Activated gamma-delta T cell treated with anti-CD3 and anti-CD28 coated beads, Interleukin-2, amount 50 U/mL, for 16 hours (primary cell): ENCODE results near the gene ZBTB20.

ENCODE experiments used
- DNase-seq: peaks from one replicate; pipeline ENCODE4 v3.0.0-alpha.2; 2020; ENCODE audit warnings: low read depth

The ZBTB20 gene

GRCh38 chr3:114328345-114328744, 818.7 kb downstream of the ZBTB20 start:
- DNase-seq: no peak

- no peak for DNase-seq
These were observed 819.4 kb downstream of the ZBTB20 start for GRCh38 chr3:114327665-114328064.

DNA sequence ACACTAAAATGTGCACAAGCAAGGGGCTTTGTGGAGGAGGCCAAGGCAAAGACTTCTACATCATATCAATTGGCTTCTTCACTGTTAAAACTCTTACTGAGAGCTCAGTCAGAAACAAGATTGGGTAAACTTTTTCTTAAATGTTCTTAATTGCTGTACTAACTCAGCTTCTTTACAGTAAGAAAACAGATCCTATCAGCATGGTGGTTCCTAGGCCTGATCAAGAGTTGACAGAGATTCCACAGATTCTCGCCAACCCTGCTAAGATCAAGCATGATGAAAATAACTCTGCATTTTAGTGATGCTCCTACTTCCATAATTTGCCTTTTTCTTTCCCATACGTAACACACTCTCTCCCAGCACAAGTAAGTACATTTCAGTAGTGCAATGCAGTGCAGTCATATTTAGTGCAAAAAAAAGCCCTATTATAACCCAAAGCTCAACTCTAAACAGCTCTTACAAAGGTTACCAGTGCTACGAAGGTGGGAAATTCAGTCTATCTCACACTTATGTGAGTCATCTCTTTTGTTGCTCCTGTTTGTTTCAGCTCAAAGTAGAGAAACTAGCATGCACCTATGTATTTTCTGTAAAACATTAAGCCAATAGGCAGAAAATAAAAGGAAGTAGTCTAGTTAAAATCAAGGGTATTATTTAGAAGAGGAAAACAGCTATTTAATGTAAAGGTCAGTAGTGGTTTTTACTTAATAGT, 823.4 kb downstream of the ZBTB20 start:
- no peak for DNase-seq

- DNase-seq: no peak
These were observed 826.8 kb downstream of the ZBTB20 start for GRCh38 chr3:114320246-114320645.

GRCh38 chr3:114319453-114319852, 827.6 kb downstream of the ZBTB20 start:
- DNase-seq: no peak

- DNase-seq: no peak
These were observed 828.8 kb downstream of the ZBTB20 start for GRCh38 chr3:114318295-114318694.

GRCh38 chr3:114314282-114314681, 832.8 kb downstream of the ZBTB20 start:
- no peak for DNase-seq

- DNase-seq: no peak
These were observed 833.7 kb downstream of the ZBTB20 start for GRCh38 chr3:114313426-114313825.

GRCh38 chr3:114310695-114311094, 836.4 kb downstream of the ZBTB20 start:
- DNase-seq: no peak

GRCh38 chr3:114308830-114309229, 838.3 kb downstream of the ZBTB20 start:
- no peak for DNase-seq

- no peak for DNase-seq
These were observed 838.7 kb downstream of the ZBTB20 start for GRCh38 chr3:114308377-114308776.

DNA sequence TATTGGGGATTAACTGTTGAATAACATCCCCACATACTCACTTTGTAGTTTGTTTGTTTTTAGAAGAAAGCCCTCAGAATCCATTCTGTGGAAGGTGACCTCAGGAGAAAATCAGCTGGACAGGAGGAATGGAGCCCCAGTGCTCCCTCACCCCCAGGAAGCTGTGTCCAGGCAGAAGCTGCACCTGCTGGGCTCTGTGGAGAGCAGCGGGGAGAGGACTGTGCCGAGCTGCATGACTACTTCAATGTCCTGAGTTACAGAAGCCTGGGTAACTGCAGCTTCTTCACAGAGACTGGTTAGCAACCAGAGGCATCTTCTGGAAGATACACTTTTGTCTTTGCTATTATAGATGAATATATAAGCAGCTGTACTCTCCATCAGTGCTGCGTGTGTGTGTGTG, 839.3 kb downstream of the ZBTB20 start:
- no peak for DNase-seq

GRCh38 chr3:114307222-114307830, 839.8 kb downstream of the ZBTB20 start:
- no peak for DNase-seq

DNA sequence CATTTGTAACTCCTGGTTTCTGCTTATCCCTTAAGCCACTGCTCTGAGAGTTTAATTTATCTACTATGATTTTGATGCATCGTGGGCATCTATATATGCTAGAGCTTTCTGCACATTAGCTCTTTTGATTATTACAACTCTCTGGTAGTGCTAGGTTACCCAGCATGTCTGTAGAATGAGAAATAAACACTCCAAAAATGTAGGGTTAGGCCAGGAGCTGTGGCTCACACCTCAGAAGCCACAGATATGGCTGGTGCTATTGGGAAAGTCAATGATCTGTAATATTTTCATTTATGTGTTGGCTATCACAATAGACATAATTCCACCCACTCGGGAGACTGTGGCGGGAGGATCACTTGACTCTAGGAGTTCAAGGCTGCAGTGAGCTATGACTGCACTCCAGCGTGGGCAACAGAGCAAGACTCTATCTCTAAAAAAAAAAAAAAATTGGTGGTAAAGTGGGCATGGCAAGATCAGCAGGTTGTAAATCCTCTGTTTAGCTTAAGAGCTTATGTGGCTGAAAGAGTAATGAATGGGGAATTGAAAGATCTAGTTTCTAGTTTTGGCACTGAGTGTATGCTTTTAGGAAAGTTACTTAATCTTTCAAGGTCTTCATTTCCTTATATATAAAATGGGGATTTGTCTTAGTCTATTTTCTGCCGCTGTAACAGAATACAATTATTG, 847.0 kb downstream of the ZBTB20 start:
- no peak for DNase-seq

- no peak for DNase-seq
These were observed 847.7 kb downstream of the ZBTB20 start for GRCh38 chr3:114299421-114299820.

DNA sequence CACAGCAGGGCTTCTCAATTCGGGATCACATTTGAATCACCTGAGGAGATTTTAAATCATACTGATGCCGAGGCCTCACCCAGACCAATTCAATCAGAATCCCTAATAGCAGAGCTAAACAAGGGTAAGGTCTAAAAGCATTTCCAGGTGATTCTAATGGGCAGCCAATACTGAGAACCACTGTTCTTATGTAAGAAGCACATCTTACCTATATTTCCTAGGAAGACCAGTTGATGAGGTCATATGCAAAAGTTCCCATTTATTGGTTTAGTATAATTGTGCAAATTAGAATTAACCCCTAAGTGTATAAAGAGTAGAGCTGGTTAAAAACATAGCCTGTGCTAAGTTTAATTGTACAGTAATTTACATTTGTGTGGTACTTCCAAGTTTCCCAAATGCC, 851.1 kb downstream of the ZBTB20 start:
- DNase-seq: no peak

- no peak for DNase-seq
These were observed 852.1 kb downstream of the ZBTB20 start for GRCh38 chr3:114294940-114295480.

DNA sequence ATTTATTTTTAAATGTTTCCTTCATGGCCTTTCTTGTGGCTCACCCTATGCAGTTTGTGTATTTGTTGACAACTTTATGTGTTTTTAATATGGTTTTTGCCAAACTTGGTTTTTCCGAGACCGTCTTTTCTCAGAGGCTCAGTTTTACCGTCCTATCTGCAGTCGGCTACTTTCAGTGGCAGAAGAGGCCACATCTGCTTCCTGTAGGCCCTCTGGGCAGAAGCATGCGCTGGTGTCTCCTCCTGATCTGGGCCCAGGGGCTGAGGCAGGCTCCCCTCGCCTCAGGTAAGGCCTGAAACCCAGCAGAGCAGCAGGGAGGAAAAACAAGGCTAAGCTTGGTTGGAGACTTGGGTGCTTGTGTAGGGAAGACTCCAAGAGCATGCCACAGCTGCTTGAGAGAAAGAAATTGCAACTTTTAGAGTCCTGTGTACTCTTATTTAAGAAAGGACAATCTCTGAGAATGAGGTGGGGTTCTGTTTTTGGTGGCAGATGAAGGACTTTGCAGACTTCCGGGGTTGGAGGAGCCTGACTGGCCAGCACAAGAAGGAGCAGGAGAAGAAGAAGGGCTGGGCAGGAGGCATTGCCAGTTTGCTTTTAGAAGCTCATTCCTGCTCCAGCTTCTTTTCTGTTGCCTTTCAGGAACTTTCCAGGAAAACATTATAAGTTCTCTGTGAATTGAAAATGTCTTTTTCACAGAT, 853.1 kb downstream of the ZBTB20 start, which contains the start of gene TIGIT:
TIGIT (plus strand) TSS at position 191 of the 698 bp plus-strand sequence; CDS start at position 225, 34 bp downstream.
- DNase-seq: no peak

GRCh38 chr3:114290911-114291901, 855.9 kb downstream of the ZBTB20 start:
- DNase-seq: peak; percentile 92

GRCh38 chr3:114286266-114286665, 860.8 kb downstream of the ZBTB20 start:
- DNase-seq: no peak

DNA sequence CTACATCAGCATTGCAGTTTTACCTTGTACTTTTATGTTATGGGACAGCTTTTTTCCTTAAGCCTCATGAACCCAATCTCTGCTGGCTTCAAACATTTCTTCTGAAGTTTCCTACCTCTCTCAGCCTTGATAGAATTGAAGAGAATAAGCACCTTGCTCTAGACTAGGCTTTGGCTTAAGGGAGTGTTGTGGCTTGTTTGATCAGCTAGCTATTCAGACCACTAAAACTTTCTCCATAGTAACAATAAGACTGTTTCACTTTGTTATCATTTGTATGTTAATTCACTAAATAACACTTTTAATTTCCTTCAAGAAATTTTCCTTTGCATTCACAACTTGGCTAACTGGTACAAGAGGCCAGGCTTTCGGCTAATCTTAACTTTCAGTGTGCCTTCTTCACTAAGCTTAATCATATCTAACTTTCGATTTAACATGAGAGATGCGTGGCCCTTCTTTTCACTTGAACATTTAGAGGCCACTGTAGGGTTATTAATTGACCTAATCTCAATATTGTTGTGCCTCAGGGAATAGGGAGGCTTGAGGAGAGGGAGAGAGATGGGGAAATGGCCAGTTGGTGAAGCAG, 861.3 kb downstream of the ZBTB20 start:
- DNase-seq: no peak
